Measurements from ENCODE around the gene ALG1L2. TPM values are rescaled to one million over a fixed set of nuclear protein-coding genes. Genes with fewer than 3 reads are reported as not detected.
"Not testable (repeated sequence)": the region's sequence is repeated elsewhere in the genome, so short reads cannot be mapped to it uniquely, and the experiment has no call there.

ALG1L2 gene, protein sequence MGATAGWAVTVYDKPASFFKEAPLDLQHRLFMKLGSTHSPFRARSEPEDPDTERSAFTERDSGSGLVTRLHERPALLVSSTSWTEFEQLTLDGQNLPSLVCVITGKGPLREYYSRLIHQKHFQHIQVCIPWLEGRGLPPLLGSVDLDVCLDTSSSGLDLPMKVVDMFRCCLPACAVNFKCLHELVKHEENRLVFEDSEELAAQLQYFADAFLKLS
- total RNA-seq (2014; rRNA removed; shearing (Covaris generic)) (not detected in 2 replicates), polyA plus RNA-seq (2016; fragmentation: Nextera tagmentation; extraction: Ambion mirVana) (0.49 and 0.63 TPM in 2 replicates)

- H3K9me3 ChIP-seq (ENCODE audit: low read depth): no peaks in the 10 kb centered on the region
- no peaks in the 10 kb centered on the region for H3K79me2 ChIP-seq (ENCODE audit: insufficient read depth)
- H3K9me2 ChIP-seq (ENCODE audit: insufficient read depth): no peaks in the 10 kb centered on the region
- H3K4me2 ChIP-seq (ENCODE audit: unreplicated experiment): no peak within 1 kb of the TSS
- no peak within 1 kb of the TSS for H3K9ac ChIP-seq
- 34 to 47% methylated on average over 7 of the region's 7 CpGs for WGBS, 2 experiments (ENCODE audit: low coverage in 1 of 2, low lambda C conversion rate in 2 of 2, missing lambda C conversion rate in 2 of 2)
- H3K4me1 ChIP-seq (ENCODE audit: insufficient read depth): no peaks in the 10 kb centered on the region
- in situ Hi-C loops (cut with MboI): loop anchor here (25.0 kb wide), 1 partner anchor 444 kb away; no protein-coding TSS in a partner anchor
- H2AFZ ChIP-seq: no peak within 1 kb of the TSS
- TF ChIP-seq EZH2phosphoT487 (IDR thresholded peaks at IDR 0.05; ENCODE audit: insufficient read depth, low read depth): no peak
- TF ChIP-seq EZH2 (IDR thresholded peaks at IDR 0.05; ENCODE audit: insufficient read depth, poor library complexity, severe bottlenecking): no peak
- H3K27me3 ChIP-seq (replicated peaks; ENCODE audit: insufficient read depth): no peaks in the 10 kb centered on the region
- no peaks in the 10 kb centered on the region for H3K36me3 ChIP-seq (ENCODE audit: low read depth)
- no peak within 1 kb of the TSS for H3K4me3 ChIP-seq
- no peak within 1 kb of the TSS for H3K27ac ChIP-seq
- H4K20me1 ChIP-seq (ENCODE audit: insufficient read depth): no peaks in the 10 kb centered on the region
- no peaks in the 10 kb centered on the region for H3F3A ChIP-seq (ENCODE audit: insufficient read depth)
- no peak for DNase-seq
Measured at GRCh38 chr3:130081351-130081881, at the start of gene ALG1L2. Gene ALG1L2, plus strand, starts transcription at chr3:130081831. Its CDS starts 186 bp downstream, at chr3:130082017.

DNA sequence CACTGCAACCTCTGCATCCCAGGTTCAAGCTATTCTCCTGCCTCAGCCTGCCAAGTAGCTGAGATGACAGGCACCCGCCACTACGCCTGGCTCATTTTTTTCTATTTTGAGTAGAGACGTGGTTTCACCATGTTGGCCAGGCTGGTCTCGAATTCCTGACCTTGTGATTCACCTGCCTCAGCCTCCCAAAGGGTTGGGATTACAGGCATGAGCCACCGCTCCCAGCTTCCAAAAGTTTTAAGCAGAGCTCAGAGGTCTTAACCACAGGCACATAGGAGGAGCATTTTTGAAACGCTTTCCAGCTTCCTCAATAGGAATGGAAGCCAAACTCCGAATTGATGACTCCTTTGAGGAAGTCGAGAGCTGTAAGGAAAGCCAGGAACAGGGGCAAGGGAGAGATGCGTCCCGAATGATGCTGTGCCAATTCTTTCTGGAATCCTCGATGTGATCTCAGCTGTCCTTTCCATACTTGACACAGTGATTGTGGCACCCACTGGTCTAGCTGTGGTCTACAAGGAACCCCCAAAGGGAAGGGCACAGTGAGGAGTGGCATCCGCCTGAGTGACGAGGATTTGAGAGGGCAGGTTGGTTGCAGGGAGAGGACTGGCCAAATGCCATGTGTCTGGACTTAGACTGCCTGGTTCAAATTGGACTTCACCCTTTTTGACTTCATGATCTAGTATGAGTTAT, 44.4 kb upstream of the ALG1L2 start:
- Histone ChIP-seq H2AFZ (peak overlapping the region; percentile 56), H3K4me3 (0 out of 2 replicates have a peak overlapping the region, but pooled peaks have one; percentile 20), H3K4me1 (ENCODE audit: insufficient read depth) (peaks cover 11% of the 10 kb centered on the region), H3K27ac (peak overlapping the region; percentile 66)
- peak; percentile 70 for DNase-seq
- H3K36me3 ChIP-seq (ENCODE audit: low read depth); H4K20me1 ChIP-seq (ENCODE audit: insufficient read depth); in situ Hi-C loops (cut with MboI); H3K79me2 ChIP-seq (ENCODE audit: insufficient read depth); H3K9me2 ChIP-seq (ENCODE audit: insufficient read depth); H3K9ac ChIP-seq; H3F3A ChIP-seq (ENCODE audit: insufficient read depth); H3K9me3 ChIP-seq (ENCODE audit: low read depth); H3K27me3 ChIP-seq (replicated peaks; ENCODE audit: insufficient read depth); H3K4me2 ChIP-seq (ENCODE audit: unreplicated experiment): not testable (repeated sequence)
- WGBS, 2 experiments (ENCODE audit: low coverage in 1 of 2, low lambda C conversion rate in 2 of 2, missing lambda C conversion rate in 2 of 2): 15 to 16% methylated on average over 13 of the region's 13 CpGs

DNA sequence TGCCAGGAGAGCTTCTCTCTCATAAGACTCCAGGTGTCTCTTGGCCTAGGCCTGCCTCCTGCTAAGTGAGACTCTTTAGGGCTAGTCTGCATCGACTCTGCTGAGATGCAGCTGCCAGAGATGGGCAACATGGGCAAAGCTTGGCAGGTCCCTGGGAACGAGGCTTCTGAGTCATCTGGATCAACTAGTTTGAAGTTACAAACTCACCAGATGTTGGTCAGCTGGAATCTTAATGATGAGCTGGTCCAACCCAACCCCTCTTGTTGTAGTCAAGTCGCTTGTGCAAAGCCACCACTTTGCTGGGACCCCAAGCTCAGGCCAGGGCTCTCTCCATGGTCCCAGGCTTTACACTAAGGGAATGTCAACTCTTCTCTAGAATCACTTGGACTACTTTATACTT, 38.9 kb upstream of the ALG1L2 start:
- H3K36me3 ChIP-seq (ENCODE audit: low read depth); H4K20me1 ChIP-seq (ENCODE audit: insufficient read depth); H2AFZ ChIP-seq; H3K4me2 ChIP-seq (ENCODE audit: unreplicated experiment); H3K9ac ChIP-seq; H3K4me3 ChIP-seq; H3K27me3 ChIP-seq (replicated peaks; ENCODE audit: insufficient read depth); H3F3A ChIP-seq (ENCODE audit: insufficient read depth); H3K4me1 ChIP-seq (ENCODE audit: insufficient read depth); H3K9me2 ChIP-seq (ENCODE audit: insufficient read depth); H3K27ac ChIP-seq; H3K79me2 ChIP-seq (ENCODE audit: insufficient read depth); H3K9me3 ChIP-seq (ENCODE audit: low read depth); in situ Hi-C loops (cut with MboI): not testable (repeated sequence)
- peak; percentile 75 for DNase-seq
- 35 to 38% methylated on average over 3 of the region's 3 CpGs for WGBS, 2 experiments (ENCODE audit: low coverage in 1 of 2, low lambda C conversion rate in 2 of 2, missing lambda C conversion rate in 2 of 2)

- H3K79me2 ChIP-seq (ENCODE audit: insufficient read depth); H2AFZ ChIP-seq; H3K9ac ChIP-seq; H3K27me3 ChIP-seq (replicated peaks; ENCODE audit: insufficient read depth); H3K4me3 ChIP-seq; in situ Hi-C loops (cut with MboI); H3K4me2 ChIP-seq (ENCODE audit: unreplicated experiment); H3F3A ChIP-seq (ENCODE audit: insufficient read depth); H3K9me3 ChIP-seq (ENCODE audit: low read depth); H3K36me3 ChIP-seq (ENCODE audit: low read depth); H3K27ac ChIP-seq; H3K4me1 ChIP-seq (ENCODE audit: insufficient read depth); H4K20me1 ChIP-seq (ENCODE audit: insufficient read depth); DNase-seq; H3K9me2 ChIP-seq (ENCODE audit: insufficient read depth): not testable (repeated sequence)
- 65 to 71% methylated on average over 6 of the region's 6 CpGs for WGBS, 2 experiments (ENCODE audit: low coverage in 1 of 2, low lambda C conversion rate in 2 of 2, missing lambda C conversion rate in 2 of 2)
Measured at GRCh38 chr3:130043658-130044057, 38.0 kb upstream of the ALG1L2 start.

Data from GM23248 (cell line).